ENCODE results near the gene BCAS3.

GRCh38 chr17:60862482-60862881 lies 184.8 kb downstream of the BCAS3 start:
- TF ChIP-seq POLR2A (IDR thresholded peaks at IDR 0.05), result no peak
- no peak for TF ChIP-seq CTCF (IDR thresholded peaks at IDR 0.05)

Data from heart left ventricle (tissue), 13 donors.